GM19193 (cell line): ENCODE results near the gene NELFE.
"Not testable (repeated sequence)": the region's sequence is repeated elsewhere in the genome, so short reads cannot be mapped to it uniquely, and the experiment has no call there.

ENCODE experiments used
- POLR2A ChIP-seq: IDR thresholded peaks from 4 replicates; pipeline ENCODE4 v1.6.1; 2011; ENCODE audit not compliant: insufficient read depth, insufficient read length; ENCODE audit errors: extremely low read depth

Gene NELFE, protein sequence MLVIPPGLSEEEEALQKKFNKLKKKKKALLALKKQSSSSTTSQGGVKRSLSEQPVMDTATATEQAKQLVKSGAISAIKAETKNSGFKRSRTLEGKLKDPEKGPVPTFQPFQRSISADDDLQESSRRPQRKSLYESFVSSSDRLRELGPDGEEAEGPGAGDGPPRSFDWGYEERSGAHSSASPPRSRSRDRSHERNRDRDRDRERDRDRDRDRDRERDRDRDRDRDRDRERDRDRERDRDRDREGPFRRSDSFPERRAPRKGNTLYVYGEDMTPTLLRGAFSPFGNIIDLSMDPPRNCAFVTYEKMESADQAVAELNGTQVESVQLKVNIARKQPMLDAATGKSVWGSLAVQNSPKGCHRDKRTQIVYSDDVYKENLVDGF

DNA sequence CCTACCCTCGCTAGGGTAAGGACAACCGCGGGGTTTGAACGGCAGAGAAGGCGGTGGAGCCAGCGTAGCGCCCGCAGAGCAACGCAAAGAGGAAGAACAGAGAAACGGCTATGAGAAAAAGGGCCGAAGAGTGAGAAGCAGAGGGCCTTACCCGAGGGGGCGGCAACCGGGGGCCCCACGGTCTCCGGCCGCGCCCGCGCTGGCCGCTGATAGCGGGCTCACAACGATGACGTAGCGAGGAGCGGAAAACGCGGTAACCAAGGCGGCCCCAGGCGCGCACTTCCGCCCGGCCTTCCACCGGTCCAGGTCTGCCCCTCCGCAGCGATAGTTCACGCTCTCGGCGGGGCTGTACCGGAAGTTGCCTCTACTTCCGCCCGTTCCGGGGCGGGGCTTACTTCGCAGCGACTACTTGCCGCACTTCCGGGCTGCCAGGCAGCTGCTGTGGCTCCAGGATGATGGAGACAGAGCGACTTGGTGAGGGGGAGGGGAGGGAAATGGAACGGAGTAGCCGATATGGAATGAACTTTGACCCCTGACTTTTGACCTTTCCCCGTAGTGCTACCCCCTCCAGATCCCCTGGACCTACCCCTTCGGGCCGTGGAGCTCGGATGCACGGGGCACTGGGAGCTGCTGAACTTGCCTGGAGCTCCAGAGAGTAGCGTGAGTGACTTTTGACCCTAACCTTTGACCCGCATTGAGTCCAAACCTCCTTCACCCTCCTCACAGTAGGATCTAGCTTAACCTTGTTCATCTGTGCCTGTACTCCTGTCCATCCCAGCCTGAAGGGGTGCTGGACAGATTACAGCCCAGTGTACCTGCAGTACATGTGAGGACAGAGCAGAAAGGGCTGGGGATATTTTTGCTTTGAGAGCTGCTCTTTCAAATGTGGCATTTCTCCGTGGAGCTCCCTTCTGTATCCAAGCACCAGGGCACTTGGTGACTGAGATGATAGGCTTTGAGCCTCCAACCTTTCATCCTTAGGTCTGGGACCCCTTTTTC lies at the start of gene NELFE, which contains the start of gene SKIC2:
TSS of gene NELFE (minus strand) at position 231 of the 999 bp plus-strand sequence. CDS start 525 bp downstream, outside the sequence.
TSS of gene SKIC2 (plus strand) at position 435 of the 999 bp plus-strand sequence. CDS start at position 453, 18 bp downstream.
- peak; percentile 85 for TF ChIP-seq POLR2A

DNA sequence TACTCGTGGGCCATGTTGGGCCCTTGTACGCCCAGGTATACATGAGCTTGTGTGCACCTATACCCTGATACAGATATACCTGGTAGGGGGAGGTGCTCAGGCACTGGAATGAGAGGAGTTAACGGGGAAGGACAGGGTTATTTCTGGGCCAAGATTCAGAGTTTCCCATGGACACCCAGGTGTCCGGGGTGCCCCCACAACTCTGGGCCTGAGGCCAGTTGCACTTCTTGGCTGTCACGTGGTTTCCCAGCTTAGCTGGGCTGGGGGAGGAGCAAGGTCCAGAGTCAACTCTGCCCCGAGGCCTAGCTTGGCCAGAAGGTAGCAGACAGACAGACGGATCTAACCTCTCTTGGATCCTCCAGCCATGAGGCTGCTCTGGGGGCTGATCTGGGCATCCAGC lies 23.0 kb upstream of the NELFE start, which contains the start of gene C4A:
TSS of gene C4A (plus strand) at position 314 of the 400 bp plus-strand sequence. CDS start at position 365, 51 bp downstream.
- TF ChIP-seq POLR2A: not testable (repeated sequence)

DNA sequence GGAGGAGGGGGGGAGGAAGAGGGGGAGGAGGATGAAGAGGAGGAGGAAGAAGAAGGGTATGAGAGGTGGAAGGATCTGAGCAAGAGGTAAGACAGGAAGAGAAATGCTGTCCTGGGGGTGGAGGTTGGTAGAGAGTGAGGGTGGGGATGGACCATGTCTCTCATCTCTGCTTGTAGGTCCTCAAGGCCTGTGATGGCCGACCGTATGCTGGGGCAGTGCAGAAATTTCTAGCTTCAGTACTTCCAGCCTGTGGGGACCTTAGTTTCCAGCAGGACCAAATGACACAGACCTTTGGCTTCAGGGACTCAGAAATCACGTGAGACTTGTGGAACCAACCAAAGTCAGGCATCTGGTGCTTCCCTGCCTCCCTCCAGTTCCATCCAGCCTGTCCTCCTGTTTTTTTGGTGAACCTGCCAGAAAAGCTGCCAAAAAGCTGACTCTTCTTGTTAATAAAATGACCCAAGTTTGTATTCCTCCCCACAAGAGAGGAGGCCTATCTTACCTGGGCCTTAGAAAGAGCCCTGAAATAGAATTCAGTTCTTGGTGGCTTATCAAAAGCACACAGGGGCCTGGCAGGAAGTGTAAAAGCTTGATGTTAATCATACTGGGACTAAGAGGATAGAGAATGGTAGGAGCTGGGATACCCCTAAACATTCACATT lies 20.6 kb upstream of the NELFE start:
- no peak for TF ChIP-seq POLR2A

DNA sequence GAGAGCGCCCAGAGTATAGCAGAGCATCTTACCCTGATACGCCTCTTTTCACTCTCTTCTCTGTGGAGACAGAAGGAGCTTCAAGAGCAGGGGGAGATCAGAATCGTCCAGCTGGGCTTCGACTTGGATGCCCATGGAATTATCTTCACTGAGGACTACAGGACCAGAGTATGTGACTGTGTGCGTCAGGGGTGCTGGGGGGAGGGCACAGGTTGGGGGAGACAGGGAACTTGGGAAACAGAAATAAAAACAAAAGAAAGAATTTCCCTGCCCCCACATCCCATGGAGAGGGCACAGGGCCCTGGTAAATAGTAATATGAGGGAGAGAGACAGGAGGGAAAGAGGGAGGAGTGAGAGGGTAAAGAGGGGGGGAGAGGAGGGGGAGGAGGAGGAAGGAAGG lies 20.1 kb upstream of the NELFE start:
- TF ChIP-seq POLR2A: no peak

DNA sequence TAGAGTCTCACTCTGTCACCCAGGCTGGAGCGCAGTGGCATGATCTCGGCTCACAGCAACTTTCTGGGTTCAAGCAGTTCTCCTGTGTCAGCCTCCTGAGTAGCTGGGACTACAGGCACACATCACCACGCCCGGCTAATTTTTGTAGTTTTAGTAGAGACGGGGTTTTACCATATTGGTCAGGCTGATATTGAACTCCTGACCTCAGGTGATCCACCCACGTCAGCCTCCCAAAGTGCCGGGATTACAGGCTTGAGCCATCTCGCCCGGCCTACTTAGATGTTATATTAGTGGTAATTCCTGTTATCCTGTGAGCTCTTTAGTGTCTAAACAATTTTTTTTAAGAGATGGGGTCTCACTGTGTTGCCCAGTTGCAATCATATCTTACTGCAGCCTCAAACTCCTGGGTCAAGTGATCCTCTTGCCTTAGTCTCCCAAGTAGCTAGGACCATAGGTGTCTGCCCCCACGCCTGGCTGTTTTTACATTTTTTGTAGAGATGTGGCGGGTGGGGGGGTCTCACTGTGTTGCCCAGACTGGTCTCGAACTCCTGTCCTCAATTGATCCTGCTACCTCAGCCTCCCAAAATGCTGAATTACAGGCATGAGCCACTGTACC lies 19.2 kb upstream of the NELFE start:
- no peak for TF ChIP-seq POLR2A

DNA sequence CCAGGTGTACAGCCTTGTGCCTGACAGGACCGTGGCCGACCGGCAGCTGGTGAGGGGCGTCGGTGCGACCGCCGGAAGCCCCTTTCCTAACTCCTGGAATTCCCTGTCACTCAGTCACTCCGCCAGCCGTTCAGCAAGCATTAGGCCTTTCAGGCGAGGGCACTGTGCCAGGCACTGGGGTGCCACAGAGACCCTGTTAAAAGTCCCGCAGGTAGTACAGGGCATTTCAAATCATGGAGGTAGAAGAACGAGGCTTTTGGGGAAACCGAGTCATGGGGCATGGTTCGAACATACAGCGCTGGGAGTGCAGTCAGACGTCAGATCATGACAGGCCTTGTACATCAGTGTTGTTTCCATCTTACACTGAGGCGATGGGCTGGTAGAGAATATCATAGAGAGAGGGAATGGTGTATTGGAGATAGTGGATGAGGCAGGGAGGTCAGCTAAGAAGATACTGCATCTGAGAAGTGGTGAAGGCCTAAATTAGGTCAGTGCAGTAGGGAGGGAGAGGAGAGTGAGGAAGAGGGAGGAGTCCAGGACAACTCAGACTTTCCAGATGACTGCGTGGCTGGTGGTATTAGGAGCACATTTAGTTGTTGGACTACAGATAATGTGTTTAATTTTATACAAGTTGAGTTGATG lies 14.1 kb upstream of the NELFE start:
- TF ChIP-seq POLR2A: no peak

DNA sequence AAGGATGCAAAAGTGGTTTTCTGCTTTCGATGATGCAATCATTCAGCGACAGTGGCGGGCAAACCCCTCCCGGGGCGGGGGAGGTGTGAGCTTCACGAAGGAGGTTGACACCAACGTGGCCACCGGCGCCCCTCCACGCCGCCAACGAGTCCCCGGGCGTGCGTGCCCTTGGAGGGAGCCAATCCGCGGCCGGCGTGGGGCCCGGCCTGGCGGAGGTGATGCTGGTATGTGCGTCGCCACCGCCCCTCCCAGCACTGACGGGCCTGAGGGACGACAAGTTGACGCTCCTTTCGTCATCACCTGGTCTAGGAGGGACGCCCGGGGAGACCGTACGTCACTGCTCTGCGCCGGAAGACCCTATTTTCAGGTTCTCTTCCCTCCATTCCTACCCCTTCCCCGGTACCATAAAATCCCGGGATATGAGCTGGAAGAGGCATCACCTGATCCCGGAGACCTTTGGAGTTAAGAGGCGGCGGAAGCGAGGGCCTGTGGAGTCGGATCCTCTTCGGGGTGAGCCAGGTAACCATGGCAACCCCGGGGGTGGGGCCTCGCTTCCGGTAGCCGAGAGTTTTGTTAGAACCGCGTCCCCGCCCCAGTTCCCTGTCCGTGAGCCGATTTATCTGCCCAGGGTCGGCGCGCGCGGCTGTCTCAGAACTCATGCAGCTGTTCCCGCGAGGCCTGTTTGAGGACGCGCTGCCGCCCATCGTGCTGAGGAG lies 13.4 kb upstream of the NELFE start, which contains the start of gene DXO:
TSS of gene DXO (minus strand) at position 146 of the 716 bp plus-strand sequence. CDS start 463 bp downstream, outside the sequence.
- TF ChIP-seq POLR2A: peak; percentile 65

DNA sequence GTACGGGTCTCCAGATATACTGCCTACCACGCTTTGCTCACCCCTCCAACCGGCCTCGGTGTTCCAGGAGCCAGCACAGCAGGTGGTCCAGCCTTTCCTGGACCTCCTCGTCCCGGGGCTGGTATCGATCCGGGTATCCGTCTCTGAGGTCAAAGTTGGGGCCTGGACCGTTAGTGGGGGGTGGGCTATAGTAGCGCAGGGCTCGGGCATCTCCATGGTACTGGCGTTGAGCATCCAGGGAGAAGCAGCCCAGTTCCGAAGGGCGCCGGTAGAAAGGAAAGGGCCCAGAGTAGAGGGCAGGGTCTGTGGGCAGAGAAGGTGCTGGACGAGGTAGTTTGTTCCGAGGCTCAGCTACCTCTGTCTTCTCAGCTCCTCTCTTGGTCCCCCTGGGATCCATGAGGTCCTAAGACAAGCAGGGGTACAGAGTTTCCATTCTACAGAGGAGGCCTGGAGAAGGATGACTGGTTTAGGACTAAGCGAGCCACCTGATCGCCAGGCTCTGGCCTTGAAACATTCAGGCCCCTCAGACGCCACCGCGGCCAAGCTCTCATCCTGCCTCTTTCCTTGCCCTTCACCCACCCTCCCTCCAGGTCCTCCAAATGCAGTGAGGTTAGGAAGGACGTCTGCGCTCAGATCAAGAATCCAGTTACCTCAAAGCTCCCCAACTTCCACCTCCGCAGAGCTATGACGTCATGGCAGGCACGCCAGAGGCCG lies 12.7 kb upstream of the NELFE start:
- TF ChIP-seq POLR2A: peak; percentile 2

DNA sequence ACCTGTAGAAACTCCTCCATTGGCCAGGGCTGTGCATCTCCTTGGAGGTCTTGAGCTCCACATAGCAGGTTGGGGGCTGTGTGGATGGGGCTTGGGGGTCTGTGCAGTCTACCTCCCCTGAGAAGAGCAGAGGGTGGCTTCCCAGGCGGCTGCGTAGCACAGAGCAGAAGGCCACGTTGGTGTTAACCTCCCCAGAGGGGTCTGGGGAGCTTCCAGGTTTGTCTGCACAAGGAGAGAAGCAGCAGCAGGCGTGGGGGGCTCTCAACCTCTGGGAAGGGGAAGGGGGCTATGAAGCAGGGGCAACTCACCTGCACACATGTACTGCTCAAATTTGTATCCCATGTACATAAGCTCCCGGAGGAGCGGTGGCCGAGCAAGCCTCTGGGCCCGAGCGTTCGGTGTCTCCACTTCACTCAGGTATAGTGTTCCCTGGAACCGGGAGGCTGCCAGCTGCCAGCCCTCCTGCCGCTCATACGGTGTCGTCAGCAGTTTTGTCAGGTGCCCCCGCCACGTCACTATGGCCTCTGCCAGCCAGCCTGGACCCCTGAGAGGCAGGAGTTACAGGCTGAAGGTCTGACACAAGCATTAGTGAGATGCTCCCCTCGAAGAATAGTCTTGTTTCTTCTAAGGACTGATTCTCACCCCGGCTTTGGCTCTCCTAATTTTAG lies 12.0 kb upstream of the NELFE start:
- TF ChIP-seq POLR2A: no peak

DNA sequence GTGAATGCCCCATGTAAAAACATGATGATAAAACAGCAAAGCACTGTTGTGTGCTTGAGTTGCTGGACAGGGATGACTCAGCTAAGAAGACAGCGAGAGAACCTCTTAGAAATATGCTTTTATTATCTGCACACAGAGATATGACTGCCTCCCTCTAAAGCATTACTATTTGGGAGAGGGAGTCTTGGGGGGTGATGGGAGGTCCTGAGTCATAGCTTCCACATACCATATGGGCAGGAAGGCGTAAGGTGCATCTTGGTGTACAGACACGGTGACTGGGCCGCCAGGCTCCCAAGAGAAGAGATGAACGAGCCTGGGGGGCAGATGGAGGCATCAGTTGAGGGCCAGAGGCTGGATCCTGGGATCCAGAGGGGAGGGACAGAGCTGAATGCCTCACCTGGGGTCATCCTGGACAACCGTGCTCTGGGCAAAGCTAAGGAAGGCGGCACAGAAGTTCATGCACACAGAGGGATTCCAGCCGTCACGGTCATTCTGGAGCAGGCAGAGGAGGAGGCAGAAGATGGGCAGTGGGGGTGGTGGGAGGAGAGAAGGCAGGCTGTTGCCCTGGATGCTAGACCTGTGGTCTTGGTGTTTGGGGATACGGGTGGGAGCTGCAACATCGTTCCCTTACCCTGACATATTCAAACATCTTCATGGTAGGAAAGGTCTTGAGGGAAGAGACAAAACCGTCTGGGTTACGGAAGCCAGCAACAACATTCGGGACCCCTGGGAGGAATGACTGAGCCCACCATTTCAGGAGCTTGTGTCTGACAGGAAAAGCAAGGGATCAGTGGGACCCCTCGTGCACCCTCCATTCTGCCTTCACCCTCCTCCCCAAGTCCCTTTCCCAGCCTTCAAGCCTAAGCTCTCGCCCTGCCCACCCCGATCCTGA lies 11.2 kb upstream of the NELFE start:
- TF ChIP-seq POLR2A: peak; percentile 15
